GM19240 (cell line): ENCODE results near the gene ATP5PF.
"Not testable (repeated sequence)": the region's sequence is repeated elsewhere in the genome, so short reads cannot be mapped to it uniquely, and the experiment has no call there.

Experiments used
- DNase-seq: peaks from one replicate; pipeline ENCODE4 v3.0.0; 2011; ENCODE audit warnings: low spot score; ENCODE audit not compliant: insufficient read length

ATP5PF gene

DNA sequence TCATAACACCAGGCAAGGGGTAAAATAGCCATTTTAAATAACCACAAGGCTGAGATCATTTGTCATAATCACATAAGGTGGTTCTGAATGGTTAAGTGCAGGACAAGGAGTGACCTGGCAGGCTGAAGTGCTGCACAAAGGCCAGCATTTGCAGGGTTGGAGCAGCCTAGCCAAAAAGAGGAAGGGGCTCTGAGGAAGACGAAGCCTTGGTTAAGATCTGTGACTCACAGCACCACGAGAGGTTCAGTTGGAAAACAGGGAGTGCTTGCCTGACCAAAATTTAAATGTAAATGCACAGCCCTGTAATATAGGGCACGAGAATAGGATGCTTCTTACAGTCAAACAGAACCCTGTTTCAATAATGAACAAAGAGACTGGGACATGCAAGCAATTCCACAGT lies 12.1 kb downstream of the ATP5PF start:
- DNase-seq: no peak

DNA sequence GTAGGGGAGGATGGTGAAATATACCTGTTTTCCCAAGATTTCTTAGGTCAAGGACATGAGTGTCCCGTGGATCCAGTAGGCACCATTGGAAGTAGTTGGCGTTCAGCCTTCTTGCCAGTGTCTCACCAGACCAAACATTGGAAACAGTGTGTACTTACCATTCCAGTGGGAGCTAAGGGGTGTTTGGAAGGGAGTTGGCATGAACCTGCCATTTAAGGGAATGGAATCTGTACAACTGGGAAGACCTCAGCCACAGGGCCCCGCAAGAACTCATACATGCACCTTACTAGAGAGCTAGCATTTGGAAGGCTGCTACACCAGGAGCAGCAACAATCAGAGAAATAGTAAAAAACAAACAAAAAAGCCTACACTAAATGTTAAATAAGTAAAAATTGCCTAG lies 12.7 kb downstream of the ATP5PF start:
- DNase-seq: no peak

DNA sequence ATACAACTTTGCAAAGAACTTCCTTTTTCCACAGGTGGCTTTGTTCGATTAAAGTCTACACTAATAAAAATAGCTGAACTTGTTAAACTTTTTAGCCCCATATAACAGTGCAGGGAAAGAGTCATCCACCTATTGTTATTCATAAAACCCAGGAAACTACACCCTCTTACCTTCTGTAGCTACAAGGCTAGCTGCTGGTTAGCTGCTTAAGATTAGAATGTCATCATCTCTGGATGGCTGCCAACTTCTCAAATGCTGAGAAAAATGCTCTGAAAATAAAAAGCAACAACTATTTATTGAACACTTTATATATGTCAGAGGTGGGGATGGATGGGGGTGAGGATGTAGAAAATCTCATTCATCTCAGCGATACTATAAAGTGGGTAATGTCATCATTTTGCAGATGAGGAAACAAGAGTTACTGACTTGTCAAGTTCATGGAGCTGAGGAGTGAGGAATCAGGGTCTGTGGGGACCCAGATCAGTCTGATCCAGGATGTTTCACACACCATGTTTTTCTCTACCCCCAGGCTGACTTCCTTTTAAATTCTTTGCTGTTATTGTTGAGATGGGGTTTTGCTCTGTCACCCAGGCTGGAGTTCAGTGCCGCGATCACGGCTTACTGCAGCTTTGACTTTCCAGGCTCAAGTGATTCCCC lies 17.1 kb downstream of the ATP5PF start:
- no peak for DNase-seq

DNA sequence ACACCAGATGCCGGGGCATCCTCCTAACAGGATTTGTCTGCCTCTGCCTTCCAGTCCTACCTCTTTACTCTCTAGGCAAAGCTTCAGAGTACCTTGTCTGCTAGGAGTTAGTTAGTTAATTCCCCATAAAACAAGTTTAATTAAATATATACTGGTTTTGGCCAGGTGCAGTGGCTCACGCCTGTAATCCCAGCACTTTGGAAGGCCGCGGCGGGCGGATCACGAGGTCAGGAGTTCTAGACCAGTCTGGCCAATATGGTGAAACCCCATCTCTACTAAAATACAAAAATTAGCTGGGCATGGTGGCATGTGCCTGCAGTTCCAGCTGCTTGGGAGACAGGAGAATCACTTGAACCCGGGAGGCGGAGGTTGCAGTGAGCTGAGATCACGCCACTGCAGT lies 20.6 kb downstream of the ATP5PF start:
- not testable (repeated sequence) for DNase-seq

DNA sequence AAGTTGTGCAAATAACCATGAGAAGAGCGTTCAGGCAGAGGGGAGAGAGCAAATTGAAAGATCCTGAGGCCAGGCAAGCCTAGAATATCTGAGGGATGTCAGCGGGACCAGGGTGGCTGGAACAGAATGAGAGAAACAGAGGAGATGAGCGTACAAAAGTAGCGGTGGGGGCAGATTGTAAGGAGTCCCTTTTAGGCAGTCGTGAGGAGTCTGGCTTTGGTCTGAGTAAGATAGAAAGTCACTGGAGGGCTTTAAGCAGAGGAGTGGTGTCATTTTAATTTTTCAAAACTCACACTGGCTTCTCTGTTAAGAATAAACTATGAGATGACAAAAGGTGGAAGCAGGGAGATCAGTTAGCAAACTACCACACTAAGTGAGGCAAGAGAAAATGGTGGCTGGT lies 24.2 kb downstream of the ATP5PF start:
- no peak for DNase-seq

DNA sequence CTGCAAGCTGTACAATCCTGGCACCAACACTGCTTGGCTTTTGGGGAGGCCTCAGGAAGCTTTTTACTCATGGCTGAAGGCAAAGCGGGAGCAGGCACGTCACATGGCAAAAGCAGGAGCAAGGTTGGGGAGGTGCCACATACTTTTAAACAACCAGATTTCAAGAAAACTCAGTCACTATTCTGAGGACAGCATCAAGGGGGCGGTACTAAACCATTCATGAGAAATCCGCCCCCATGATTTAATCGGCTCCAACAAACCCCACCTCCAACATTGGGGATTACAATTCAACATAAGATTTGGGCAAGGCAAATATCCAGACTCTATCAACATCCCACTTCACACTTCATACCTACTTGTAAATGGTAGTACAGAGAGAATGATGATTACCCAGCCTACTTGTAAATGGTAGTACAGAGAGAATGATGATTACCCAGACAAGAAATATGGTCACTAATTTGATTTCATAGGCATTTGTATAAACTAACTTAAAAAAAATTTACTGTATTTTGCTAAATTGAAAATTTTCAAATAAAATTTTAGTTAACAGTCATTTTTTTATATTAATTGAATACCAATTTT lies 24.9 kb downstream of the ATP5PF start:
- no peak for DNase-seq

DNA sequence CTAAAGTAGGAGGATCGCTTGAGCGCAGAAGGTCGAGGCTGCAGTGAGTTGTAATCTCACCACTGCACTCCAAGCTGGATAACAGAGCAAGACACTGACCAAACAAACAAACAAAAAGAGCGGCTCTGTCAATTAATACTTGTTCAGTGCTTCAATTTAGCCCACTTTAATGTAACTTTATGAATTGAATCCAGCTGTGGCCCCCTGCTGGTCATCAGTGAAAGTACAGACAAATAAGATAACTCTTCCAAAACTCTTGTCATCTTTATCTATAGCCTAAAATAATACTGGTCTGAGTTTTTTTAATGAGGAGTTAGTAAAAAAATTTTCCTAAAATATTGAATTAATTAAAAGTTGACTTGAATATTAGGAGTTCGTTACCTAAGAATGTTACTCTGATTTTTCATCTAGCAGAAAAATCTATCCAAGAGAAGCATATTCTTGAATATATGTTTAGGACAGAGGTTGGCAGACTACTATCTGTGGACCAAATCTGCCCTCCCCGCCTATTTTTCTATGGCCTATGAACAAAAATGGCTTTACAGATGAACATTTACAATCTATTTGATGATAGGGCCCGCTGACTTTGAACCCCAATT lies 26.1 kb downstream of the ATP5PF start:
- peak; percentile 11 for DNase-seq

DNA sequence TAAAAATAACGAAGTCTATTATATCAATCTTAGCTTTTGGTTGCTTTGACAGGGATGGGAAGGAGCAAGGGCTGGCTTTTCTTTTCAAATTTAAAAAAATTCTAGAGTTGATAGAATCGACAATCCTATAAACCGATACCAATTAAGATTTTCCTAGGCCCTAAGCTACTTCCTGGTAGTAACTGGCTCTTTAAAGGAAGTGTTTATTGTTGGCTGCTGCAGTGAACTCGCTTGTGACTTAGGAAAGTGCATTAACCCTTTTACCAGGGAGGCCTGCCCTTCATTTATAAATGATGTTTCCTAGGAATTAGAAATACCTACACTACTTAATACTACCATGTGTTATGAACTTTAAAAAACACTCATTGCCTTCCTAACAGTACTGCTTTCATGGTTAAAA lies 33.2 kb downstream of the ATP5PF start:
- DNase-seq: no peak

DNA sequence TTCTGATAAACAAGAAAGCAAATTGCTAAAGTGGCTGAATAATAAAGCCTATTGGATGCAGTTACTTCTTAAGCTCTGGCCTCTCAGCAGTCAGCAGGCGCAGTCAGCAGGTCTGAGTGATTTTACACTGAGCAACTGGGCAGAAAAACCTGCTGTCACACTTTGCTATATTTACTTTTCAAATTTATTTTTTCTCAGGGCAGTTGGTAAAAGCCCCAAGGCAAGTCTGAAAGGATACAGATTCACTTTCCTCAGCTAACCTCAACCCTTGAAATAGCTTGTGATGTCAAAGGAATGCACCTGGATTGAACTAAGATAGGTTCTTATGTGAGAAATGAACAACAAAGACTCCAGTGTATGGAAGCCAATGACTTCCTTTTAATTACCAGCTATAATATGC lies 34.0 kb downstream of the ATP5PF start:
- no peak for DNase-seq

DNA sequence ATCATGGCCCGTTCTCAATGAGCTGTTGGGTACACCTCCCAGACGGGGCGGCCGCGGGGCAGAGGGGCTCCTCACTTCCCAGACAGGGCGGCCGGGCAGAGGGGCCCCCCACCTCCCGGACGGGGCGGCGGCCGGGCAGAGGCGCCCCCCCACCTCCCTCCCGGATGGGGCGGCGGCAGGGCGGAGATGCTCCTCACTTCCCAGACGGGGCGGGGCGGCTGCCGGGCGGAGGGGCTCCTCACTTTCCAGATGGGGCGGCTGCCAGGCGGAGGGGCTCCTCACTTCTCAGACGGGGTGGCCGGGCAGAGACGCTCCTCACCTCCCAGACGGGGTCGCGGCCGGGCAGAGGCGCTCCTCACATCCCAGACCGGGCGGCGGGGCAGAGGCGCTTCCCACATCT lies 39.2 kb downstream of the ATP5PF start:
- not testable (repeated sequence) for DNase-seq

DNA sequence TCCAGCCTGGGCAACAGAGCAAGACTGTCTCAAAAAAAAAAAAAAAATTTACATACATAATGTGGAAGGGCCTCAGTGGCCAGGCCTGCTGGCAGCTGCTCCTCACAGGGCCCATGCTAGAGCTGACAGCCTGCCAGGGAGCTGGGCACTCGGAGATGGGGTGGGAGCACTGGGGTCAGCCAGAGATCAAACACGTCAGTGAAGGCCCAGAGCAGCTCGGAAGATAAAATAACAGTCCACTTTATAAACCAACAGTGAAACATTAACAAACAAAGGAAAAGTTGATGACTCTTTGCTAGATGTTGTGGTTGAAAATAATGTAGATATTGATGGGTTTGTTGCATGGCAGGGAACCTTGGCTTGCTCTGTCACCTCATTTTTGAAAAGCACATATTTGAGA lies 42.7 kb downstream of the ATP5PF start:
- no peak for DNase-seq

DNA sequence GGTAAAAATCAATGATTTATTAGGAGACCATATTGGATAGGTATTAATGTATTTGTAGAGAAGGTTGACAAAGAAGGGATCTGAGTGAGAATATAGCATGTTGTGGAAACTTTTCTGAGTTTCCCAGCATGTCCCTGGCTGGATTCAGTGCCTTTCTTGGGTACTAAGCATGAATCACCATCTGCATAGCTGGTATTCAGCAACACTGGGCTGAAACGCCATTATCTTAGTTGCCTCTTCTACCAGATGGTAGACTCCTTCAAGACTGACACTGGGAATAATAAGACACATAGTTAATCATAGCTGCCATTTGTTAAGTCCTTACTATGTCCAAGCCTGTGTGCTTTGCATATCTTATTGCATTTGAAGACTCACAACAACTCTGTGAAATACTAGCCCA lies 45.5 kb downstream of the ATP5PF start:
- no peak for DNase-seq

DNA sequence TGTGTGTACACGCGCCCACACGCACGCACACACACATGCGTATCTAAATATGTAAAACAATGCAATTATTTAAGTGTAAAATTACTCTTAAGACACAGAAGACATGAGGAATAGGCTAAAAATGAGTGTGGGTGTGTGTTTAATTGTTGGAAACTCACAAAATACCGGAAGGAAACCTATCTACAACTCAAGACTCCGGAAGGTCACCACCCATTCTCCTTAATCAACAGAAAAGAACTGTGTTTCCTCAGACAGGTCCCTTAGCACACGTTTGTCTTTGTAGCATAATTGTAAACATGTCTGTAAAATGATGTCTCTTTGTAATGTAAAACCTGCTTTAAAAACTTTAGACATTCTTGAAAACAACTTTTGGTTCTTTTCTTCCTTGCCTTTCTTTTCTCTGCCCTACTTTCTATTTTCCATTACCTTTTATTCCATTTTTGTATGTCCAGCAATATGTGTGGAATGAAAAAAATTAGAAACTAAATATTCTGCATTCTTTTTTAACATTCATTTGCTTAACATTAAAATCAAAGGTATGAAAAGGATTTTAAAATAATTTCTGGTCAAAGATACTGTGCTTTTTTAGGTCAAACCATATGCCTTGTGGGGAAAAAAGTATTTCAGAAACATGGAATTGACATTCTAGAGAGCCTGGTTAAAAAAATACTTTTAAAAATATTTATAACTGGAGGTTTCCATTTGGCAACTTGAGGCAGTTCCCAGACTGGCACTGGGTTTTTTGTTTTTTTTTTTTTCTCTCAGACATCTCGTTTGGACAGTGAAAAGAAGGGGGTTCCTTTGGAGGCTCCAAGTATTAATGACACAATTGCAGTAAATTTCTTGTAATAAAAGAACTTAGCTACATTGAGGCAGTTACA lies 46.2 kb downstream of the ATP5PF start:
- no peak for DNase-seq

DNA sequence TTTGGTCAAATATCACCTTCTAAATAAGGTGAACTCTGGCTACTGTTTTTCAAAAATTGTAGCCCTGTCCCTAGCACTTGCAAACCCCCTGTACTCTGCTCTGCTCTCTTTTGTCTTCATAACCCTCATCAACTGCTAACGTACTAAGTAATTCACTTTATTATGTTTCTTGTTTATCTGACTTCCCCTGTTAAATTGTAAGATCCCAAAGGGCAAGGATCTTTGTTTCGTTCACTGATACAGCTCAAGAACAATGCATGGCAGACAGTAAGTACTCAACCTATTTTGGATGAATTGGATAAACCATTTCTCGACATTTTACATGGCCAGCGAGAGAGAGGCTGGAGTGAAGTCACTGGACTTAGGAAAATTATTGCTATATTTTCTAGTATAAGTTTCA lies 46.9 kb downstream of the ATP5PF start:
- no peak for DNase-seq

DNA sequence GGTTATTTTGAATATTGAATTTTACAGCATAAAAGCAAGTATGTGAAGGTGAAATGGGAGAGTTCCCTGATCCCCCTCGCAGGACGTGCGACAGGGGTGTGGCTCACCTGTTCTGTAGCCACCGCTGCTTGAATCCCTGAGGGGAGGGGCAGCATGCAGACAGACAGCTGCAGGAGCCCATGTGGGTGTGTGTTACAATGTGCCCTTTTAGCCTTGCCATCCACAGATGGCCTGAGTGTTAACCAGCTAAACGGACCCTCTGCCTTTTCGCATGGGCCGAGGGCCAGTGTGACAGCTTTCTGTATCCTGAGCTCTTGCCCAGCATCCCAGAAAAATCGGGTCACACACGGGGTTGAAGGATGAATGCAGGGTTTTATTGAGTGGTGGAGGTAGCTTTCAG lies 52.3 kb downstream of the ATP5PF start:
- no peak for DNase-seq

DNA sequence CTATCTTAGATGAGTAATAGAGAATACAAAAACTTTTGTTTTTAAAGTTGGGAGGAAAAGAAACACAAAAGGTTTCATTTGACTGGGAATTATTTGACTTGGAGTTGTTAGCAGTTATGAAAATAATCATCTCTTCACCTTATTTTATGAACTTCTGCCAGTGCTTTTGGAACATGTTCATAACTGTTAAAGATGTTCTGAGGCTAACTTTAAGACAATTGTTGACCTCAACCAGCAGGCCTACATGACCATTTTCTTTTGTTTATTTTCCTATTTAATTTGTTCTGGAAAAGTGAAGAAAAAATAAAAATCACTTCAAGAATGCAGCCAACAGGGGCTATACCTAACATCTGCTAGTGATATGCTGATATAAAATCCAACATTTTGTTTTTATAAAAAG lies 58.3 kb downstream of the ATP5PF start:
- no peak for DNase-seq
